HG03139 (cell line): Measurements from ENCODE around the gene NCBP3.
A peak's percentile ranks its signal among the peaks of the same experiment; 100 is the strongest.

Source experiments
- ATAC-seq: cut with Tn5 transposase; IDR thresholded peaks from one replicate; pipeline ENCODE4 v1.9.1; 2021; ENCODE audit not compliant: unreplicated experiment

Gene NCBP3

GRCh38 chr17:3813171-3813570 lies 32.9 kb downstream of the NCBP3 start:
- no peak for ATAC-seq

- no peak for ATAC-seq
Measured at GRCh38 chr17:3812771-3813170, 33.3 kb downstream of the NCBP3 start.

DNA sequence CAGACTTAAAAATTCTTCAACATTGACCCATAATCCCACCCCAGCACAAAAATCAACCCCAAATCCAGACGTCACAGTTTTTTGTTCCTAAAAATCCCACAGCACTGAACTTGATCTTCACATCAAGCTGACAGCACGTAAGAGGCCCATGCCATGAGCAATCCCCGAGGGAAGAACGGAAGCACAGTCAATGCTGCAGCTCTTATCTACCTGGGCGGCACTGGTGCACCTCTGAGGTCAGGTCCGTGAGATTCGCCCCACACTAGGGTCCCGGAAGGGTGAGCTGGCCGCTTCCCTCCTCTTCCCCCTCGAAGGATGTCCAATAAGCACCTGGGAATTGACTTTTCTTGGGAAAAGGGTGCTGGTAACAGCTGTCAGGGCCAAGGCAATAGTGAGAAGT lies 33.8 kb downstream of the NCBP3 start:
- ATAC-seq, result no peak

DNA sequence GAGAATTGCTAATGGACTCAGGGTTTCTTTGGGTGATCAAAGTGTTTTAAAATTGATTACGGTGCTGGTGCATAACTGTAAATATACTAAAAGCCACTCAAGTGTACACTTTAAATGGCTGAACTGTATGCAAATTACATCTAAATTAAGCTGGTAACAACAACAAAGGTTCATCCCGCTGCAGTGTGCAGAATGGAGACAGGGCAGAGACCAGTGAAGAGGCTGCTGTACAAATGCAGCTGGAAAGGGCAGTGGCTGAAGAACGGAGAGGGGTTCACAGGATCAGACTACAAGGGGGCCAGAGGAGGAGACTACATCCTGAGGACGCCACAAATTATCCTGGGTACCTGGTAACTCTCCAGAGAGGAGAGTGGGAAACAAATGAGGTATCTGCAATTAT lies 36.0 kb downstream of the NCBP3 start:
- no peak for ATAC-seq

GRCh38 chr17:3809135-3809534 lies 36.9 kb downstream of the NCBP3 start:
- ATAC-seq, result no peak

DNA sequence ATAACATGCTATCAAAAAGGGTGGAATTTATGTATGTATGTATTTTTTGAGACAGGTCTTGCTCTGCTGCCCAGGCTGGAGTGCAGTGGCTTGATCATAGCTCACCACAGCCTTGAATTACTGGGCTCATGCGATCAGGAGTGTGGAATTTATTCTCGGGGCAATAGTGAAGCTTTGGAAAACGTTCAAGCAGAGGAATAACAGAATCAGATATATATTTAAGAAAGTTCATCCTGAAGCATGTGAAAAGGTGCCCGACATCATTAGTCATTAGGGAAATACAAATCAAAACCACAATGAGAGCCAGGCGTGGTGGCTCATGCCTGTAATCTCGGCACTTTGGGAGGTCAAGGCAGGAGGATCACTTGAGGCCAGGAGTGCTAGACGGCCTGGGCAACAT lies 37.3 kb downstream of the NCBP3 start:
- ATAC-seq, result no peak

- ATAC-seq, result no peak
Measured at GRCh38 chr17:3805581-3805980, 40.5 kb downstream of the NCBP3 start.

DNA sequence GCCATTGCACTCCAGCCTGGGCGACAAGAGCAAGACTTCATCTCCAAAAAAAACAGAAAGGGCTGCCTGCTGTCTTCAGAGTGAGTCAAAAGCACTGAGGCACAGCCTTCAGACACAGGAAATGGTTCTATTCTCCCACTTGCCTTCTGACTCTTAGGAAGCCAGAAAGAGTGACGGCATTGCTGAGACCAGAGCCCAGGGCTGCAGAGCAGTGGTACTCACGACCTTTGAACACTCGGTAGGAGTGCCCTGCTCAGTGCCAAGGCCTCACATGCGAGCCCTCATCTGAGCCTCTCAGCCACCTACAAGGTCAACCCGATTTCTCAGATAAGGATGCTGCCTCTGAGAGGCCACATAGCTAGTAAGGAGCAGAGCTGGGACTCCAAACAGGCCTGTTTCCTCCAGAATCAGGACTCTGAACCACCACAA lies 41.5 kb downstream of the NCBP3 start:
- ATAC-seq, result no peak

GRCh38 chr17:3803308-3803640 lies 42.8 kb downstream of the NCBP3 start:
- no peak for ATAC-seq

DNA sequence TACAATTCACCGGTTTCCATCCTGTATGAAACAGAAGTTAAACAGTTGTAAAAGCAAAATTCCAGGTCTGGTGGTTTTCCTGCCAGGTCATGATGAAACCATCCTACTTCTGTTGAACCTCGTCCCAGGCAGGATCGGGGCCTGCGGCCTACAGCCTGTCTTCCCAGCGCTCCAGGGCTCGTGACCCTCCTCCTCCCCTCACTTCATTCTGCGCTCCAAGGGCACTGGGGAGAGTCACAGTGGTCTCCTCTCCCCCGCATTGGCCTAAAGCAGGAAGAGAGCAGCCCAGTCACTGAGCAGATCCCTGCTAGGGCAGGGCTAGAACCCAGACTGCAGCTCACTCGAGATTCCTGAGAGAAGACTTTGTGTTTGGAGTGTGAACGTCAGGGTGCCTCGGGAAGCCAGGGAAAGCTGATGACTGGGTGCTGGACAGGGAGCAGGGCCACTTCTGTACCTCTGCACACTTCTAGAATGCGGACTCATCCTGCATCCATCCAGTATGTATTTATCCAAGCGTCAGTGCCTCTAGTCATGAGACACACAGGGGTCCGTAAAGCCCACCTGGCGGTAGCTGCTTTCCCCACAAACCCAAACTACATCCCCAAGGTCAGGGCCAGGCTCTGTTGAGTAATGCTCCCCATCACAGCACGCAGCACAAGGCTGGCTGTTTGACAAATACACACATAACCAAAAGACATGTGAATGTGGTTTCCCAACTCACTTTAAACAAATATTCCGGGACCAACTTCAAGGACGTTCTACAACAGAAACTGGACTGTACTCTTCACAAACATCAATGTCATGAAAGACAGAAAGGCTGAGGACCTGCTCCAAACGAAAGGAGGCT lies 43.4 kb downstream of the NCBP3 start:
- ATAC-seq, result no peak

GRCh38 chr17:3801792-3802191 lies 44.3 kb downstream of the NCBP3 start:
- ATAC-seq, result no peak

- ATAC-seq, result no peak
Measured at GRCh38 chr17:3801347-3801746, 44.7 kb downstream of the NCBP3 start.

- no peak for ATAC-seq
Measured at GRCh38 chr17:3800362-3801271, 45.4 kb downstream of the NCBP3 start, which contains the start of gene ITGAE. Gene ITGAE (minus strand): TSS chr17:3801188. CDS start chr17:3801144, 44 bp downstream.

DNA sequence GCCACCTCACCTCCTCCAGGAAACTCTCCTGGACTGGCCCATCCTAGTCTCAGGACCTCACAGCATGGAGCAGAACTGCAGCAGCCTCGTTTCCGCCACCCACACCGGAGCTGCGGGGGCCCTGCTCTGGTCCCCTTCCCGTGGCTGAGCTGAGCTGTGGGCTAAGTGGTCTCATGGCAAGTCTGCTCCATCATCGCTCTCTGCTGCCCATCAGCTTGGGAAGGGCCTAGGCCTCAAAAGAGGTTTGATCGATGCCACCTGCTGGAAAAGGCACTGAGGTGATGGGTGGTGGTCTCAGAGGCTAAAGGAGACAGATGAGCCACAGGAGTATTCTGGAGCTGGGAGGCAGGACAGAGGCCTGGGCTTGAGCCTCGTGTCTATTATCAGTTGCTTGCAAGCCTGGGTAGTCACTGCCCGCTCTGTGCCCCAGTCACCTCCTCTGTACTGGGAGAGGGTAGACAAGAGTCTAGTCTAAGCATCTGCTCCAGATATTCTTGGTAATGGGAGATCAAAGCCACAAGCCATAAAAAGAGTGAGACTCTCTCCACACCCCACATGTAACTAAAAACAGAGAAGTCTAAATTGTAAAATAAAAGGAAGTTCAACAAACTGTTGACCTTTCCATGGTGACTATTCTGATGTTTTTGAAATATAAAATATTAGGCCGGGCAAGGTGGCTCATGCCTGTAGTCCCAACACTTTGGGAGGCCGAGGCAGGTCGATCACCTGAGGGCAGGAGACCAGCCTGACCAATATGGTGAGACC lies 46.7 kb downstream of the NCBP3 start:
- ATAC-seq, result no peak

GRCh38 chr17:3798273-3799180 lies 47.5 kb downstream of the NCBP3 start:
- ATAC-seq, result no peak

GRCh38 chr17:3796822-3797170 lies 49.2 kb downstream of the NCBP3 start:
- ATAC-seq, result peak; percentile 28

GRCh38 chr17:3796110-3796821 lies 49.8 kb downstream of the NCBP3 start:
- peak; percentile 66 for ATAC-seq

DNA sequence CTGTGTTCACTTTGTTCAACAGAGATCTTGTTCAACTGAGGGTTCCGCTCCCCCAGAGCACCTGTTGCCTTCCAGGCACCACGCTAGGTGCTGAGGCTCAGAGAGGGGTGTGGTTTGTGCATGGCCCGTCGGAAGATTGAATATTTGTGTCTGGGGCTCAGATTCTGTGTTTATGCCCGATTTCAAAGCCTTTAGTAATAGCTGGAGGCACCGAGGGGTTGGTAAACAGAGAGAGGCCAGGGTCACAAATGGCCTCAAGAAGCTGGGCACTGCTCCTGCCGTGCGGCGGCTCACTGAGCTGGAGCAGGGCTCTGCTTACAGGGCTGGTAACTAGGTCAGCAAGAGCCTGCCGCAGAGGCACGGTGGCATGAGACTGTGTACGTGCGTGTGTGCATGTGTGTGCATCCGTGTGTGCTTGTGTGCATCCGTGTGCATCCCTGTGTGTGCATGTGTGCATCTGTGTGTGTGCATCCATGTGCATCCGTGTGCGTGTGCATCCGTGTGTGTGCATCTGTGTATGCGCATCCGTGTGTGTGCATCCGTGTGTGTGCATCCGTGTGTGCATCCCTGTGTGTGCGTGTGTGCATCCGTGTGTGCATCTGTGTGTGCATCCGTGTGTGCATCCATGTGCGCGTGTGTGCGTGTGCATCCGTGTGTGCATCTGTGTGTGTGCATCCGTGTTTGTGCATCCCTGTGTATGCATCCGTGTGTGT lies 50.5 kb downstream of the NCBP3 start:
- ATAC-seq, result no peak
